ENCODE measurements around the gene POU6F2.

Gene POU6F2

GRCh38 chr7:39088730-39089593, 111.3 kb downstream of the POU6F2 start:
- H3K27me3 ChIP-seq (ENCODE audit: insufficient read depth, poor library complexity, severe bottlenecking) = peaks cover 4% of the 10 kb centered on the region
- no peak for TF ChIP-seq CTCF (IDR thresholded peaks at IDR 0.05; ENCODE audit: poor library complexity, severe bottlenecking)
- DNase-seq (ENCODE audit: low spot score) (no peak), ATAC-seq (ENCODE audit: low read depth) (no peak)
- no peaks in the 10 kb centered on the region for H3K9me3 ChIP-seq (ENCODE audit: severe bottlenecking)
- H3K27ac ChIP-seq (ENCODE audit: poor library complexity, severe bottlenecking) = no peak overlapping the region
- H3K4me1 ChIP-seq (ENCODE audit: insufficient read depth, poor library complexity, severe bottlenecking) = no peaks in the 10 kb centered on the region
- H3K36me3 ChIP-seq (ENCODE audit: low read depth) = no peaks in the 10 kb centered on the region
- no peak overlapping the region for H3K4me3 ChIP-seq (ENCODE audit: severe bottlenecking)

- peaks cover 4% of the 10 kb centered on the region for H3K27me3 ChIP-seq (ENCODE audit: insufficient read depth, poor library complexity, severe bottlenecking)
- H3K4me3 ChIP-seq (ENCODE audit: severe bottlenecking) = no peak overlapping the region
- H3K9me3 ChIP-seq (ENCODE audit: severe bottlenecking) = no peaks in the 10 kb centered on the region
- DNase-seq (ENCODE audit: low spot score) (no peak), ATAC-seq (ENCODE audit: low read depth) (no peak)
- no peaks in the 10 kb centered on the region for H3K36me3 ChIP-seq (ENCODE audit: low read depth)
- no peaks in the 10 kb centered on the region for H3K4me1 ChIP-seq (ENCODE audit: insufficient read depth, poor library complexity, severe bottlenecking)
- no peak overlapping the region for H3K27ac ChIP-seq (ENCODE audit: poor library complexity, severe bottlenecking)
- no peak for TF ChIP-seq CTCF (IDR thresholded peaks at IDR 0.05; ENCODE audit: poor library complexity, severe bottlenecking)
Observed at GRCh38 chr7:39091145-39091544, 113.4 kb downstream of the POU6F2 start.

- ATAC-seq (ENCODE audit: low read depth) = no peak
- TF ChIP-seq CTCF (IDR thresholded peaks at IDR 0.05; ENCODE audit: poor library complexity, severe bottlenecking) = no peak
Observed at GRCh38 chr7:39091774-39092173, 114.1 kb downstream of the POU6F2 start.

GRCh38 chr7:39094731-39095130, 117.0 kb downstream of the POU6F2 start:
- Histone ChIP-seq H3K36me3 (ENCODE audit: low read depth) (no peaks in the 10 kb centered on the region), H3K27ac (ENCODE audit: poor library complexity, severe bottlenecking) (no peak overlapping the region), H3K4me3 (ENCODE audit: severe bottlenecking) (no peak overlapping the region), H3K4me1 (ENCODE audit: insufficient read depth, poor library complexity, severe bottlenecking) (no peaks in the 10 kb centered on the region), H3K9me3 (ENCODE audit: severe bottlenecking) (no peaks in the 10 kb centered on the region), H3K27me3 (ENCODE audit: insufficient read depth, poor library complexity, severe bottlenecking) (no peaks in the 10 kb centered on the region)
- no peak for TF ChIP-seq CTCF (IDR thresholded peaks at IDR 0.05; ENCODE audit: poor library complexity, severe bottlenecking)
- ATAC-seq (ENCODE audit: low read depth) (no peak), DNase-seq (ENCODE audit: low spot score) (no peak)

More at GRCh38 chr7:39091774-39092173, 114.1 kb downstream of the POU6F2 start:
- H3K36me3 ChIP-seq (ENCODE audit: low read depth) = no peaks in the 10 kb centered on the region
- H3K9me3 ChIP-seq (ENCODE audit: severe bottlenecking) = no peaks in the 10 kb centered on the region
- DNase-seq (ENCODE audit: low spot score) = no peak
- H3K4me3 ChIP-seq (ENCODE audit: severe bottlenecking) = no peak overlapping the region
- no peaks in the 10 kb centered on the region for H3K4me1 ChIP-seq (ENCODE audit: insufficient read depth, poor library complexity, severe bottlenecking)
- peaks cover 4% of the 10 kb centered on the region for H3K27me3 ChIP-seq (ENCODE audit: insufficient read depth, poor library complexity, severe bottlenecking)
- no peak overlapping the region for H3K27ac ChIP-seq (ENCODE audit: poor library complexity, severe bottlenecking)

Measured in RWPE2 (cell line).